Lower leg skin (tissue), 3 donors: Measurements from ENCODE around the gene SAMD3.

Experiments
- CTCF ChIP-seq, 3 donors: fragments of 450-650 bp; IDR thresholded peaks; one replicate each; pipeline ENCODE4 v1.5.1; 2016; ENCODE audit warnings: antibody characterized with exemption in 3 of 3, mild to moderate bottlenecking in 3 of 3, moderate library complexity in 2 of 3
- POLR2A ChIP-seq, 2 donors: fragments of 450-650 bp; IDR thresholded peaks; one replicate each; pipeline ENCODE4 v1.6.1; 2016 to 2017; ENCODE audit warnings: antibody characterized with exemption in 2 of 2, mild to moderate bottlenecking in 1 of 2, moderate library complexity in 1 of 2

- no peak for TF ChIP-seq POLR2A (IDR thresholded peaks at IDR 0.05)
- no peak for TF ChIP-seq CTCF (IDR thresholded peaks at IDR 0.05)
Measured at GRCh38 chr6:130156908-130157307, 65.8 kb downstream of the SAMD3 start.
